Astrocyte of the spinal cord (primary cell): ENCODE results near the gene SYT1.

Source experiments
- DNase-seq: peaks from one replicate; pipeline ENCODE4 v3.0.0; 2011; ENCODE audit warnings: low read depth, low spot score
- H3K4me3 ChIP-seq: 2 replicates; pipeline ENCODE4 v1.5.1; 2011; ENCODE audit warnings: low read depth, mild to moderate bottlenecking, low read length, moderate library complexity
- CTCF ChIP-seq: IDR thresholded peaks from 2 replicates; pipeline ENCODE4 v1.5.1; 2012; ENCODE audit warnings: low read depth, mild to moderate bottlenecking, low read length, inconsistent platforms
- in situ Hi-C: cut with HindIII; loops from 2 replicates; pipeline ENCODE4 v1.10.0; 2017; ENCODE audit warnings: low sequenced_read_pairs

SYT1 gene

GRCh38 chr12:78959556-78959955, 95.0 kb downstream of the SYT1 start:
- H3K4me3 ChIP-seq = no peak overlapping the region
- in situ Hi-C loops = no loop called here
- no peak for TF ChIP-seq CTCF
- no peak for DNase-seq

DNA sequence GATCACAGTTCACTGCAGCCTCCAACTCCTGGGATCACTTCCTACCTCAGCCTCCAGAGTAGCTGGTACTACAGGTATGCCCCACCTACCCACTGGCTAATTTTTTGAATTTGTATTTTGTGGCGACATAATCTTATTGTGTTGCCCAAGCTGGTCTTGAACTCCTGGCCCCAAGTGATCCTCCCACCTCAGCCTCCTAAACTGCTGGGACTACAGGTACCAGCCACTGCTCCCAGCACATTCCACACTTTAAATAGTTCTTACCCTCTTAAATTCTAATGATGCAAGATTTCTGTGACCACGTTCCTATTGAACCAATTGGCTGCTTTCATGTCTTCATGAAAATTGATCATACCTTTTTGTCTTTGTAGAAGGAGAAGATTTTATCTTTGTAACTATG, 96.6 kb downstream of the SYT1 start:
- no peak overlapping the region for H3K4me3 ChIP-seq
- TF ChIP-seq CTCF = no peak
- in situ Hi-C loops = no loop called here
- DNase-seq = no peak

DNA sequence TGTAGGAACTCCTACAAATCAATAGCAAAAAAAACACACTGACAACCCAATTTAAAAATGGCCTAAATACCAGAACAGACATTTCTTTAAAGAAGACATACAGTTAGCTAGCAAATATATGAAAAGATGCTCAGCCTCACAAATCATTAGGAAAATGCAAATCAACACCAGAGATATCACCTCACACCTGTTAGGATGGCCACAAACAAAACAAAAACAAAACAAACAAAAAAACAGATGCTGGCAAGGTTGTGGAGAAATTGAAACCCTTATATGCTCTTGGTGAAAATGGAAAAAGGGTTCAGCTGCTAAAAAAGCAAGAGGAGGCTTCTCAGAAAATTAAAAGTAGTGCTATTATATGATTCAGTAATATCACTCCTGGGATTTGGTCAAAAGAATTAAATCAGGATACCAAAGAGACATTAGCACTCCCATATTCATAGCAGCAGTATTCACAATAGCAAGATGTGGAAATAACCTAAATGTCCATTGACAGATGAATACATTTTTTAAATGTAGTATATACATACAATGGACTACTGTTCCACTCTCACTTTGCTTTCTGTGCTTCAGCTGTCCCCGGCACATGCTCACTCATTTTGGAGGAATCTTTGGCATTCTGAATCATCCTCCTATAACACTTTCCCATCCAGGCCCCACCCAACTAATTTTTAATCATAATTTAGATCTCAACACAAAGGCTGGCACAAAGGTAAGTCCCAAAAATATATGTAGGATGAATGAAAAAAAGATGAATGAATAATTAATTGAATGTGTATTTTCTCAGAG, 99.1 kb downstream of the SYT1 start:
- peak; percentile 36 for DNase-seq
- H3K4me3 ChIP-seq = no peak overlapping the region
- no peak for TF ChIP-seq CTCF
- in situ Hi-C loops = no loop called here

DNA sequence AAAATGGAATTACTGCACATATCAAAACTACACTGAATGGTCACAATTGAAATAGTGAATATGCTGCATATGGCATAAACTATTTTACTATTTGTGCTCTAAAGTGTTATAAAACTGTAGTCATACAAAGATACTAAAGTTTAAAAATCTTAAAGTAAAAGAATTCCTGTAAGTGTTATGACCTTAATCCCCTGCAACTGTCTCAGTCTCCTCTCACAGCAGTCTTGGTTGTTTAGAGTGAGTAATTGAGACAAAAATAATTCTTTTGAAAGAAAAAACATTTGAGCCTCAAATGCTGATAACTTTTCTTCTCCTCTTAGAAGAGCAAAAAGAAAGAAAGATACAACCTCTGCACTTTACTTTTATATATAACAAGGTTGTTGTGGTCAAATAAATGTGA, 99.9 kb downstream of the SYT1 start:
- in situ Hi-C loops = no loop called here
- TF ChIP-seq CTCF = no peak
- no peak for DNase-seq
- no peak overlapping the region for H3K4me3 ChIP-seq

GRCh38 chr12:78966062-78966461, 101.5 kb downstream of the SYT1 start:
- TF ChIP-seq CTCF = no peak
- no peak for DNase-seq
- in situ Hi-C loops = no loop called here
- H3K4me3 ChIP-seq = no peak overlapping the region

DNA sequence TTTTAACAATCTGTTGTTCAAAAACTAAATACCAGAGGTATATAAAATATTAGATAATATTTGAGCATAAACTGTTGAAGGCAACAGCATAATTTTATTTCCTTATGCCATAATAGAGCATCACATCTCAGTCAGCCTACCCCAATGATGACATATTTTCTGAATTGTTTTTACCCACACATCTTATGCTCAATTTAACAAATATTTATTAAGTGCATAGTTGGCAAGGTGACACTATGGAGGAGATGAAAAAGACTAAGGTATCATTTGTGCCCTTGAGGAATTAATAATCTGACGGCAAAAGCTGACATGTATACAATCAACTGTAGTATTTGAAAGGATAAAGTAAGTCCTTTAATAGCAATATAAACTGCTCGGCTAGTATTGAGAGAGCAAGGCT, 102.4 kb downstream of the SYT1 start:
- DNase-seq = no peak
- in situ Hi-C loops = no loop called here
- H3K4me3 ChIP-seq = no peak overlapping the region
- no peak for TF ChIP-seq CTCF
